GM23338 (cell line): Measurements from ENCODE around the gene LRP11. TPM values are rescaled to one million over a fixed set of nuclear protein-coding genes. Genes with fewer than 3 reads are reported as not detected.

Experiments used
- ATAC-seq: fragments of 200-7000 bp; cut with Tn5 transposase; 3 replicates; pipeline ENCODE4 v1.9.1; 2020
- DNase-seq: peaks from one replicate; pipeline ENCODE4 v3.0.0-alpha.2; 2015; ENCODE audit warnings: low spot score
- H2AFZ ChIP-seq: fragments of 200-600 bp; sonication (generic); 2 replicates; pipeline ENCODE4 v1.8.0; 2016; ENCODE audit warnings: antibody characterized with exemption, mild to moderate bottlenecking, moderate library complexity
- H3F3A ChIP-seq: fragments of 200-600 bp; sonication (generic); replicated peaks from 2 replicates; pipeline ENCODE4 v1.8.0; 2017; ENCODE audit warnings: antibody characterized with exemption, mixed run types, low read depth
- H3K27ac ChIP-seq: fragments of 200-600 bp; sonication (generic); 2 replicates; pipeline ENCODE4 v1.6.1; 2016; ENCODE audit warnings: low read depth
- H3K27me3 ChIP-seq: fragments of 200-600 bp; sonication (generic); 2 replicates; pipeline ENCODE4 v1.8.0; 2016; ENCODE audit warnings: mild to moderate bottlenecking, mixed run types, moderate library complexity; ENCODE audit not compliant: insufficient read depth
- H3K36me3 ChIP-seq: fragments of 200-600 bp; sonication (generic); 2 replicates; pipeline ENCODE4 v1.8.0; 2016; ENCODE audit warnings: mild to moderate bottlenecking; ENCODE audit not compliant: insufficient read depth
- H3K4me1 ChIP-seq: fragments of 200-600 bp; sonication (generic); 2 replicates; pipeline ENCODE4 v1.8.0; 2016; ENCODE audit warnings: mild to moderate bottlenecking, moderate library complexity; ENCODE audit not compliant: insufficient read depth
- H3K4me2 ChIP-seq: fragments of 200-600 bp; sonication (generic); 2 replicates; pipeline ENCODE4 v1.7.1; 2017; ENCODE audit warnings: mixed run types
- H3K4me3 ChIP-seq: fragments of 200-600 bp; sonication (generic); 2 replicates; pipeline ENCODE4 v1.6.1; 2016; ENCODE audit warnings: mixed run types
- H3K79me2 ChIP-seq: fragments of 200-600 bp; sonication (generic); replicated peaks from 2 replicates; pipeline ENCODE4 v1.8.0; 2017; ENCODE audit warnings: mild to moderate bottlenecking; ENCODE audit not compliant: insufficient read depth
- H3K9me2 ChIP-seq: fragments of 200-600 bp; sonication (generic); 2 replicates; pipeline ENCODE4 v1.8.0; 2017; ENCODE audit not compliant: insufficient read depth
- H4K20me1 ChIP-seq: fragments of 200-600 bp; sonication (generic); replicated peaks from 2 replicates; pipeline ENCODE4 v1.8.0; 2017; ENCODE audit warnings: mild to moderate bottlenecking; ENCODE audit not compliant: insufficient read depth
- H3K27ac Mint-ChIP-seq: 2 replicates; pipeline ENCODE4 v1.8.0; 2020; ENCODE audit warnings: inconsistent platforms, mild to moderate bottlenecking, moderate library complexity, mixed read lengths
- H3K27me3 Mint-ChIP-seq: 3 replicates; pipeline ENCODE4 v1.8.0; 2022; ENCODE audit warnings: low read depth, mild to moderate bottlenecking, moderate library complexity, mixed read lengths, inconsistent platforms; ENCODE audit not compliant: insufficient read depth, poor library complexity
- H3K36me3 Mint-ChIP-seq: 3 replicates; pipeline ENCODE4 v1.8.0; 2021; ENCODE audit warnings: low read depth, mild to moderate bottlenecking, inconsistent platforms, moderate library complexity, mixed read lengths
- H3K4me1 Mint-ChIP-seq: 3 replicates; pipeline ENCODE4 v1.8.0; 2020; ENCODE audit warnings: mild to moderate bottlenecking, inconsistent platforms, mixed read lengths
- H3K4me3 Mint-ChIP-seq: 3 replicates; pipeline ENCODE4 v1.8.0; 2021; ENCODE audit warnings: moderate library complexity, mild to moderate bottlenecking, inconsistent platforms, mixed read lengths
- H3K9me3 Mint-ChIP-seq: 3 replicates; pipeline ENCODE4 v1.8.0; 2020; ENCODE audit warnings: moderate library complexity, mild to moderate bottlenecking, inconsistent platforms, mixed read lengths
- CREB1 ChIP-seq: fragments of 250-450 bp; sonication (Bioruptor Pico); IDR thresholded peaks from 2 replicates; pipeline ENCODE4 v1.5.0; 2020; ENCODE audit warnings: low read depth, mild to moderate bottlenecking, moderate library complexity
- CTCF ChIP-seq, 2 experiments: fragments of 200-600 bp in 1 of 2; sonication (generic) in 1 of 2; conservative IDR thresholded peaks; 2 replicates each; pipeline versions ENCODE4 v1.5.1 to v1.6.1; 2016 to 2017; ENCODE audit warnings: antibody characterized with exemption in 2 of 2, low read depth in 2 of 2, mild to moderate bottlenecking in 2 of 2, moderate library complexity in 1 of 2
- ETS1 ChIP-seq: IDR thresholded peaks from 2 replicates; pipeline ENCODE4 v1.6.1; 2016; ENCODE audit warnings: antibody characterized with exemption
- EZH2 ChIP-seq: fragments of 200-600 bp; sonication (generic); IDR thresholded peaks from one replicate; pipeline ENCODE4 v1.8.0; 2017; ENCODE audit warnings: antibody characterized with exemption, mild to moderate bottlenecking, low read depth; ENCODE audit not compliant: unreplicated experiment
- EZH2phosphoT487 ChIP-seq: fragments of 200-600 bp; sonication (generic); IDR thresholded peaks from one replicate; pipeline ENCODE4 v1.8.1; 2018; ENCODE audit warnings: antibody characterized with exemption; ENCODE audit not compliant: unreplicated experiment
- JUNB ChIP-seq: IDR thresholded peaks from one replicate; pipeline ENCODE4 v1.6.1; 2016; ENCODE audit warnings: antibody characterized with exemption; ENCODE audit not compliant: unreplicated experiment
- NANOG ChIP-seq: IDR thresholded peaks from 2 replicates; pipeline ENCODE4 v1.6.1; 2016; ENCODE audit warnings: antibody characterized with exemption, borderline replicate concordance
- POLR2AphosphoS5 ChIP-seq: IDR thresholded peaks from 2 replicates; pipeline ENCODE4 v1.6.1; 2016; ENCODE audit warnings: antibody characterized with exemption, low read depth
- REST ChIP-seq: IDR thresholded peaks from one replicate; pipeline ENCODE4 v1.6.1; 2018; ENCODE audit warnings: antibody characterized with exemption; ENCODE audit not compliant: unreplicated experiment
- STAT1 ChIP-seq: IDR thresholded peaks from one replicate; pipeline ENCODE4 v1.6.1; 2016; ENCODE audit warnings: antibody characterized with exemption; ENCODE audit not compliant: unreplicated experiment
- ZNF114 ChIP-seq: fragments of 250-450 bp; sonication (Bioruptor Pico); IDR thresholded peaks from 2 replicates; pipeline ENCODE4 v1.5.0; 2020; ENCODE audit warnings: mild to moderate bottlenecking, moderate library complexity
- ZNF331 ChIP-seq: fragments of 250-450 bp; sonication (Bioruptor Pico); IDR thresholded peaks from 2 replicates; pipeline ENCODE4 v1.5.0; 2020; ENCODE audit warnings: low read depth, mild to moderate bottlenecking, moderate library complexity
- ZNF462 ChIP-seq: fragments of 250-450 bp; sonication (Bioruptor Pico); IDR thresholded peaks from 2 replicates; pipeline ENCODE4 v1.5.0; 2020; ENCODE audit warnings: mild to moderate bottlenecking, moderate library complexity
- polyA plus RNA-seq: library from polyadenylated mRNA; unstranded; fragments of >200 nt; fragmentation: Nextera tagmentation; extraction: Ambion mirVana; gene quantifications from 2 replicates; pipeline ENCODE4 v1.2.1, GENCODE V29; 2016
- total RNA-seq: library from RNA; depleted of rRNA; stranded (reverse); fragments of >200 nt; shearing (Covaris generic); gene quantifications from 2 replicates; pipeline ENCODE4 v1.2.3, GENCODE V29; 2014

Gene LRP11
- total and polyA plus RNA-seq, 2 experiments from 2014 or later = 10.8 to 37.1 TPM

DNA sequence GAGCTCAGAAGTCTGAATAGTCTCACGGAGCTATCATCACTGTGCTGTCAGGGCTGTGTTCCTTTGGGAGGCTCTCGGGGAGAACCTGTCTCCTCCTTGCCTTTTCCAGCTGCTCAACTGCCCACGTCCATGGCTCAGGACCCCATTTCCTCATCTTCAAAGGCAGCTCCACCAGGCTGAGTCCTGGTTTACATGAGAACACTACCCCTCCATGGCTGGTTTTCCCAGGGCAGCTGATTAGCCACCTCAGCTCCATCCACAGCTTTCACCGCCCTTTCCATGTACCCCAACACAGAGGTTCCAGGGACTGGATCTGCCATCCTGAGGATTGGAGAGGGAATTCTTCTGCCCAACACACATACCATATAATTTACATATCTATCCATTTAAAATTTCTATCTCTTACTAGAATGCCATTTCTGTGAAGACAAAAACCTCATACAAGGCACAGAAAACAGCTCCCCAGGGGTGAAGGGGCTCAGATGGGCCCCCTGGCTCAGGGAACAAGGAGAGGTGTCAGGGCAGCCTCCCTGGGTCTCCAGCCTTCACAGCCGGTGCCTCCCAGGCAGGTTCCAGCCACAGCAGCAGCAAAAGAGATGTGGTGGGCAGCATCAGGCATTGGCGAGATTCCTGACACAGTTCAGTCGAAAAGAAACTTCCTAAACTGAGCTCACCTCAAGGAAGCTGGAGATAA, 35.9 kb upstream of the LRP11 start:
- no peak overlapping the region for H3K4me2 ChIP-seq

More for the DNA sequence above, 35.9 kb upstream of the LRP11 start:
- Histone ChIP-seq H3K36me3 (no peaks in the 10 kb centered on the region), H4K20me1 (no peaks in the 10 kb centered on the region), H3K27ac (no peak overlapping the region), H3K27me3 (no peaks in the 10 kb centered on the region), H3K79me2 (no peaks in the 10 kb centered on the region), H3K4me3 (no peak overlapping the region), H3F3A (no peaks in the 10 kb centered on the region), H3K9me2 (no peaks in the 10 kb centered on the region), H2AFZ (no peak overlapping the region), H3K4me1 (no peaks in the 10 kb centered on the region; the same call in 1 of the 2 replicates)
- Mint-ChIP-seq H3K27me3 (peaks cover 18% of the 10 kb centered on the region), H3K36me3 (no peaks in the 10 kb centered on the region), H3K9me3 (no peaks in the 10 kb centered on the region; the same call in 2 of the 3 replicates), H3K4me3 (no peak overlapping the region), H3K4me1 (peaks cover 9% of the 10 kb centered on the region), H3K27ac (no peak overlapping the region)
- ATAC-seq (no peak), DNase-seq (no peak)
- TF ChIP-seq ZNF114 (no peak), ETS1 (no peak), POLR2AphosphoS5 (no peak), EZH2phosphoT487 (no peak), STAT1 (no peak), NANOG (no peak), ZNF462 (CRISPR knock-in tag) (no peak), ZNF331 (CRISPR knock-in tag) (no peak), JUNB (no peak), CREB1 (no peak), CTCF (conservative IDR thresholded peaks at IDR 0.05; ENCODE audit: low read depth in 2 of 2) (no peak), EZH2 (no peak), REST (no peak)
